Activated T-helper 1 cell treated with Interleukin-2 at 50 U/mL for 16 hours (primary cell): ENCODE data around the gene MED13L.
"Not testable (repeated sequence)": the region's sequence is repeated elsewhere in the genome, so short reads cannot be mapped to it uniquely, and the experiment has no call there.

Experiments used
- DNase-seq: peaks from one replicate; pipeline ENCODE4 v3.0.0-alpha.2; 2020; ENCODE audit warnings: low read depth

The MED13L gene

GRCh38 chr12:116303066-116303465 lies 25.6 kb upstream of the MED13L start:
- DNase-seq = no peak

- no peak for DNase-seq
Measured at GRCh38 chr12:116302166-116303058, 24.9 kb upstream of the MED13L start.

GRCh38 chr12:116301621-116302020 lies 24.1 kb upstream of the MED13L start:
- DNase-seq = no peak

- DNase-seq = no peak
Measured at GRCh38 chr12:116299665-116300328, 22.3 kb upstream of the MED13L start.

DNA sequence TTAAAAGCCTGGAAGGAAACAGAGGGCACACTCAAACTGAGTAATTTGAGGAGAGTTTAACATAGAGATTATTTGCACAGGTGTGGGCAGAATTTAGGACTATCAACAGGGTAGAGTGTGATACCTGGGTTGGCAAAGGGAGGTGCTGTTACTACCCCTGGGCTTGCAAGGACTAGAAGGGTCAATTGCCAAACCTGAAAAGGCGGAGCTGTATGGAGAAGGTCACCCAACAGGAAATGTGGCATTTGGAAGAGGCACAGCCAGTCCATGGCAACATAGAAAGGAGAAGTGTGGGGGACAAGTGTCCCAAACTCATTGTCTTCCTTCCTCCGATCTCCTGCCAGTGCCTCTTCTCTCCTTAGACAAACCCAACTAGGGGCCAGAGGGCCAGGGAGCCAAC lies 21.6 kb upstream of the MED13L start:
- no peak for DNase-seq

- DNase-seq = no peak
Measured at GRCh38 chr12:116298578-116298977, 21.1 kb upstream of the MED13L start.

GRCh38 chr12:116297224-116297834 lies 19.8 kb upstream of the MED13L start:
- DNase-seq = no peak

GRCh38 chr12:116295327-116296263 lies 18.1 kb upstream of the MED13L start:
- DNase-seq = no peak

DNA sequence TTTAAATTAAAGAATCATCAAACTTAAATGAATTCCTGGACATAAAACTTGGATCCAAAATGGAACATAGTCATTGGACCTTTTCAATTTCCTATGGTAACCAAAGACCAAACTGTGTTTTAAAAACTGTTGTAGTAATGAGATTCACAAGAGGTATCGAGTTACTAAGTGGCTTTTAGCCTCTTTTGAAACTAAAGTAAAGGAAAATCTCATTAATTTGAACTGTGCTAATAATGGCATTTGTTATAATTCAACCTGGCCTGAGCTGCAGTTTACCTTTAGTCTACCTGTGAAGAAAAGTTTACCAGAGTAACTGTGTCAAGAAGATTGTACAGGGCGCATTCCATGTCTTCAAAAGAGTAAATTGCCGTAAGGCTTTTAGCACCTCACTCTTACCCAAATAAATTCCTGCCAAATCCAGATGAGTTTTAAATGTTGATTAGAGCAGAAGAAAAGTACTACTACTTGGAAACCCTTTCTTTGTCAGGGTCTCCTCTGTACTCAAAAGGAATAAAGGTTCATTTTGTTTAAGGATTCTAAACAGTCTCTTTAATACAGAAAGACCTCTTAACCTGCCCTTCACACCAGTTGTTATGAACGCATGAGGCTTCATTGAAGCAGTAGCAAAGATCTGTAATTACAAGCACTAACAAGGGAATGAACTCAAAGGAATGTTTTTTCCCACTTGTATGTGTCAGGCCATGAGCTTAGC lies 17.1 kb upstream of the MED13L start:
- DNase-seq = no peak

- DNase-seq = no peak
Measured at GRCh38 chr12:116293687-116294453, 16.4 kb upstream of the MED13L start.

DNA sequence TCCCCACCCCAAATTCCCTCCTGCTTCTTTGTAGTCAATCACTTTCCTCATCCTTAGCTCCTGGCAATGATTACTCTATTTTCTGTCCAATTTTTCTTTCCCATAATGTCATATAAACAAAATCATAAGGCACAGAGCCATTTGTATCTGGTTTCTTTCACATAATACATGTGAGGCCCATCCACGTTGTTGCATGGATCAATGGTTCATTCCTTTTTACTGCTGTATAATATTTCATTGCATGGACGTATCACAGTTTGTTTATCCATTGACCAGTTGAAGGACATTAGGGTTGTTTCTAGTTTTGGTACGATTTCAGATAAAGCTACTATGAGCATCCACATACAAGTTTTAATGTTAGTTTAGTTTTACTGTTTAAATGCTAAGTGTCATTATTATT lies 13.7 kb upstream of the MED13L start:
- DNase-seq = no peak

DNA sequence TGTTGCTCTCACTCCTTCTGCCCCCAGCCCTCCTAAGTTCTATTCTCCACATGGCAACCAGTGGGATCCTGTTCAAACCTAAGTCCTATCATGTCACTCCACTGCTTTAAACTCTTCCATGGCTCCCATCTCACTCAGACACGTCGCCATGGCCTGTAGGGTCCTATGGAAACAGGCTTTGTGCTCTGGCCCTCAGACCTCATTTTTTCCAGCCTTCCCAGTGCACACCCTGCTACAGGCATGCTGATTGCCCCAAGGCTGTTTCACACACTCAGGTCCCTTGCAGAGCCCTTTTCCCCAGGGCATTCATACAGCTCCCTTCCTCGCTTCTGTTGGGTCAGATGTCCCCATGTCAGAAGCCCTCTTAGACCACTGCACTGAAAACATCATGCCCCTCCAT lies 11.2 kb upstream of the MED13L start:
- no peak for DNase-seq

DNA sequence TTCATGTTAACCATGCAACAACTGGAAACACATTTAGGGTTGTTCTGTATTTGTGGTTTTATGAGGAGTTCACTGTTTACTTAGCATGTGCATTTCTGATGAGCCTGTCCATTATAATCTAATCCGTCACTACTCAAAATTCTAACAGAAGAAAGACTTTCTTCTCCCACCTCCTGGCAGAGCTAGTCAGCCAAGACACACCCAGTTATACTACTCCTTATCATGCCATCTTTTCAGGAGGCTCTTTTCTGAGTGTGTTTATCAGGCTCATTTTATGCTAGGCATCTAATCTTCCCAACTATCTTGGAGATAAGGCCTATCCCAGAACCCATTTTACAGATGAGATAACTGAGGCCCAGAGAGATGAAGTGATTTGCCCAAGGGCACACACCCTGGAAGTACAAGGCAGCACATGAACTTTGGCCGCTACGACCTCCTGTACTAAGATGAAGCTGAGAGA lies 10.4 kb upstream of the MED13L start:
- no peak for DNase-seq

DNA sequence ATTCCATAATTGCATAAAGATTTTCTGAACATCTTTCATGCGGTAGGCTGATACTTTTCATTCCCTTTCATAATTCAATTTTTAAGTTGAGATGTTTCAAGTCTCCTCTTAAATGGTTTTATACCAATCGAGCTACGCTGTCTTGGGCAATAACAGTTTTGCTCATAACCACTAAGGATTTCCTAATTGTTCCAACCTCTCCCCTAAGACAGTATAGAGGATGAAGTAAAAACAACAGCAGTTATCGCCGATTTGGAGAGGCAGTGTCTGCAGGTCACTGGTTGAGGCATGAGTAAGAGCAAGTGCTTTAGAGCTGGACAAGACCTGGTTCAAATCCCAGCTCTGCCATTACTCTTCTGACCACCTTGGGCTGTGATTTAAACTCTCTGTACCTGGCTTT lies 6.9 kb upstream of the MED13L start:
- DNase-seq = no peak

DNA sequence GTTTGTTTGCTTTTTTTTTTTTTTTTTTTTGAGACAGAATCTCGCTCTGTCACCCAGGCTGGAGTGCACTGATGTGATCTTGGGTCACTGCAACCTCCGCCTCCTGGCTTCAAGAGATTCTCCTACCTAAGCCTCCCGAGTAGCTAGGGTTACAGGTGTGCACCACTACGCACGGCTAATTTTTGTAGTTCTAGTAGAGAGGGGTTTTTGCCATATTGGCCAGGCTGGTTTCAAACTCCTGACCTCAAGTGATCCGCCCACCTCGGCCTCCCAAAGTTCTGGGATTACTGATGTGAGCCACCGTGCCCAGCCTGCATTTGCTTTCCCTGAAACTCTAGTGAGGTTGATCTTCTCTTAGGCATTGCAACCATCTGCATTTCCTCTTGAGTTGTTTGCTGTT lies 6.4 kb upstream of the MED13L start:
- not testable (repeated sequence) for DNase-seq

- no peak for DNase-seq
Measured at GRCh38 chr12:116282371-116283286, 5.1 kb upstream of the MED13L start.

GRCh38 chr12:116280595-116281290 lies 3.2 kb upstream of the MED13L start:
- DNase-seq = no peak

DNA sequence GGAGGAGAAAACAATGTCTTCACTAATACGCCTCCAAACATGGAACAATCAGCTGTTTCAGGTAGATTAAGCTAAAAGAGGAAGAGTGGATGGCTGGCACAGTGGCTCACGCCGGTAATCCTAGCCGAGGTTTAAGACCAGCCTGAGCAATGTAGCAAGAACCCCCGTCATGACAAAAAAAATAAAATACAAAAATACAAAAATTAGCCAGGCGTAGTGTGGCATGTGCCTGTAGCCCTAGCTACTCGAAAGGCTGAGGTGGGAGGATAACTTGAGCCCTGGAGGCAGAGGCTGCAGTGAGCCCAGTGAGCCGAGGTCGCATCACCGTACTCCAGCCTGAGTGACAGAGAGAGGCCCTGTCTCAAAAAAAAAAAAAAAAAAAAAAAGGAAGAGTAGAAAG lies 1.2 kb upstream of the MED13L start:
- DNase-seq = no peak

DNA sequence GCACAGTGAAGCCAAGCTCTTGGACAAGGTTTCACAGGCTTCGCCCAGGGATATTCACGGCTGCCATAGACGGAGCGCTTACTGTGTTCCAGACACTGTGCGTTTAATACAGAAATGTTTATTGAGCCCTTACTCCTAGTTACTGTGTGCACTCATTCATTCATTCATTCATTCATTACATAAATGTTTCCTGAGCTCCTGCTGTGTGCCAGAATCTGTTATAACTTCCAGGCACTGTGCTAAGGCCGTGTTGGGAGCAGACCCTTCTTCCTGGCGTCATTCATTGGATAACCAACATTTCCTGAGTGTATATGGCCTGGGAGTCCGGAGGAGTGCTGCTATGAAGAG lies 760 bp upstream of the MED13L start:
- no peak for DNase-seq
